ENCODE data around the gene PDE4D.

GRCh38 chr5:59231221-59231931, 662.1 kb downstream of the PDE4D start:
- TF ChIP-seq, protein P1, sequence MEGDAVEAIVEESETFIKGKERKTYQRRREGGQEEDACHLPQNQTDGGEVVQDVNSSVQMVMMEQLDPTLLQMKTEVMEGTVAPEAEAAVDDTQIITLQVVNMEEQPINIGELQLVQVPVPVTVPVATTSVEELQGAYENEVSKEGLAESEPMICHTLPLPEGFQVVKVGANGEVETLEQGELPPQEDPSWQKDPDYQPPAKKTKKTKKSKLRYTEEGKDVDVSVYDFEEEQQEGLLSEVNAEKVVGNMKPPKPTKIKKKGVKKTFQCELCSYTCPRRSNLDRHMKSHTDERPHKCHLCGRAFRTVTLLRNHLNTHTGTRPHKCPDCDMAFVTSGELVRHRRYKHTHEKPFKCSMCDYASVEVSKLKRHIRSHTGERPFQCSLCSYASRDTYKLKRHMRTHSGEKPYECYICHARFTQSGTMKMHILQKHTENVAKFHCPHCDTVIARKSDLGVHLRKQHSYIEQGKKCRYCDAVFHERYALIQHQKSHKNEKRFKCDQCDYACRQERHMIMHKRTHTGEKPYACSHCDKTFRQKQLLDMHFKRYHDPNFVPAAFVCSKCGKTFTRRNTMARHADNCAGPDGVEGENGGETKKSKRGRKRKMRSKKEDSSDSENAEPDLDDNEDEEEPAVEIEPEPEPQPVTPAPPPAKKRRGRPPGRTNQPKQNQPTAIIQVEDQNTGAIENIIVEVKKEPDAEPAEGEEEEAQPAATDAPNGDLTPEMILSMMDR (IDR thresholded peaks at IDR 0.05) = no peak
- TF ChIP-seq POLR2A (IDR thresholded peaks at IDR 0.05) = no peak
